GM21528 (cell line): Measurements from ENCODE around the gene CDK14.

ENCODE experiments used
- ATAC-seq: cut with Tn5 transposase; IDR thresholded peaks from one replicate; pipeline ENCODE4 v1.9.1; 2021; ENCODE audit warnings: mild to moderate bottlenecking, moderate library complexity; ENCODE audit not compliant: unreplicated experiment, low FRiP score

Gene CDK14

GRCh38 chr7:91067242-91067641, 471.1 kb downstream of the CDK14 start:
- no peak for ATAC-seq

GRCh38 chr7:91068136-91068795, 472.1 kb downstream of the CDK14 start:
- ATAC-seq, result no peak

- ATAC-seq, result no peak
Measured at GRCh38 chr7:91069146-91069545, 473.0 kb downstream of the CDK14 start.

GRCh38 chr7:91079487-91079886, 483.4 kb downstream of the CDK14 start:
- no peak for ATAC-seq

- ATAC-seq, result no peak
Measured at GRCh38 chr7:91080351-91080750, 484.2 kb downstream of the CDK14 start.

GRCh38 chr7:91082038-91082437, 485.9 kb downstream of the CDK14 start:
- ATAC-seq, result no peak

GRCh38 chr7:91082852-91083495, 486.9 kb downstream of the CDK14 start:
- ATAC-seq, result no peak

GRCh38 chr7:91083855-91084644, 487.9 kb downstream of the CDK14 start:
- no peak for ATAC-seq

- no peak for ATAC-seq
Measured at GRCh38 chr7:91085175-91085574, 489.1 kb downstream of the CDK14 start.

GRCh38 chr7:91086200-91086599, 490.1 kb downstream of the CDK14 start:
- no peak for ATAC-seq

GRCh38 chr7:91088156-91088555, 492.0 kb downstream of the CDK14 start:
- ATAC-seq, result no peak

GRCh38 chr7:91088691-91089090, 492.6 kb downstream of the CDK14 start:
- no peak for ATAC-seq

- no peak for ATAC-seq
Measured at GRCh38 chr7:91089382-91089963, 493.4 kb downstream of the CDK14 start.

GRCh38 chr7:91090684-91091083, 494.6 kb downstream of the CDK14 start:
- ATAC-seq, result no peak

GRCh38 chr7:91091631-91092030, 495.5 kb downstream of the CDK14 start:
- no peak for ATAC-seq

GRCh38 chr7:91093181-91093580, 497.1 kb downstream of the CDK14 start:
- no peak for ATAC-seq

GRCh38 chr7:91098566-91098965, 502.4 kb downstream of the CDK14 start:
- ATAC-seq, result no peak

- ATAC-seq, result no peak
Measured at GRCh38 chr7:91103363-91103762, 507.2 kb downstream of the CDK14 start.

GRCh38 chr7:91107460-91107859, 511.3 kb downstream of the CDK14 start:
- no peak for ATAC-seq

- no peak for ATAC-seq
Measured at GRCh38 chr7:91109200-91109599, 513.1 kb downstream of the CDK14 start.

- ATAC-seq, result no peak
Measured at GRCh38 chr7:91112902-91113341, 516.8 kb downstream of the CDK14 start.
